Measurements from ENCODE around the gene IFNA6.

GRCh38 chr9:21314152-21314551, 36.5 kb downstream of the IFNA6 start:
- TF ChIP-seq CTCF (conservative IDR thresholded peaks at IDR 0.05; ENCODE audit: low read depth, low read length) (no peak), RAD21 (IDR thresholded peaks at IDR 0.05; ENCODE audit: low read length) (no peak), ELK1 (IDR thresholded peaks at IDR 0.05; ENCODE audit: borderline replicate concordance, low read depth, low read length) (no peak)

All from IMR-90 (cell line).